ENCODE measurements around the gene CCDC80. TPM values are rescaled to one million over a fixed set of nuclear protein-coding genes. Genes with fewer than 3 reads are reported as not detected.

Gene CCDC80
- total RNA-seq, 2 donors from 2014 or later = 90.8 to 350 TPM

DNA sequence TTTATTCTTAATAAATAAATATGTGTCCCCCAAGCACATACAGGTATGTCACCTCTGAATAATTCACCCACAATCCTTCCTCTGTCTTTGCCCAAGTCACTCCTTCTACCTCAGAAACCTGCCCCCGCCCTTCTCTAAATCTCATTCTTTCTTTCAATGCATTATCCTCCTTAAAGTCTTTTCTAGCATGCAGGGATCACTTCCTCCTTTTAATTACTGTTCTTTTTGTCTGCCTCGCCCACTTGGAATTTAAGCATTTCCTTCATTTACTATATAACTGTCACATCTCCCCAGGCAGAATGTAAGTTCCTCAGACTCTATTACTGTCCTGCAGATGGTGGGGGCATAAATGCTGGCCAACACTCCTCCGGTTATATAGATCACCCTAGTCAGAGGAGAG, 7.8 kb downstream of the CCDC80 start:
- Histone ChIP-seq H3K36me3 (no peaks in the 10 kb centered on the region), H3K4me3 (no peak overlapping the region), H3K9me3 (no peaks in the 10 kb centered on the region), H3K27me3 (replicated peaks; ENCODE audit: insufficient read depth) (no peaks in the 10 kb centered on the region), H3K27ac (no peak overlapping the region), H3K4me1 (ENCODE audit: control insufficient read depth in 1 of 2, low read depth in 2 of 2) (peaks cover 5 to 48% of the 10 kb centered on the region in 2 donors)
- DNase-seq (ENCODE audit: low spot score) = no peak
- ATAC-seq (ENCODE audit: insufficient number of reproducible peaks, low FRiP score, low read depth) = no peak
- no peak for TF ChIP-seq CTCF (IDR thresholded peaks at IDR 0.05)

DNA sequence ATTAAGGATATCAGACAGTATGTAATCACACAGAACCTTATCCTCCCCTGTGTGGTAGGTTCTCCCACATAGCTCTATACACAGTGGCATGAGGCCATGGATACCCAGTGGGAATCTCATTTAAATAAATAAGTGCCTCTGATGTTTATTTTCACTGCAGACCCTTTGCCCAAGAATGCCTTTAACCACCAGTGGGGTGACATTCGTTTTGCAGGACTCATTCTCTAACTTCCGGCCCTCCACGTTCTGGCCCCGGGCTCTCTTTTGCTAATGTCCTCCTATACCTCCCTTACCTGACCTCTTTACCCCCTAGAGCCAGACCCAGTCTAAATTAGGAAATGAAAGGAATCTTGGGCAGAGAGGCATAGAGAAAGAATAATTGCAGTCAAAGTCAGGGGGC, 8.3 kb downstream of the CCDC80 start:
- no peak for TF ChIP-seq CTCF (IDR thresholded peaks at IDR 0.05)
- Histone ChIP-seq H3K4me3 (no peak overlapping the region), H3K27ac (no peak overlapping the region), H3K36me3 (no peaks in the 10 kb centered on the region), H3K27me3 (replicated peaks; ENCODE audit: insufficient read depth) (no peaks in the 10 kb centered on the region), H3K4me1 (ENCODE audit: control insufficient read depth in 1 of 2, low read depth in 2 of 2) (peaks cover 9 to 48% of the 10 kb centered on the region in 2 donors), H3K9me3 (no peaks in the 10 kb centered on the region)
- DNase-seq (ENCODE audit: low spot score) (no peak), ATAC-seq (ENCODE audit: insufficient number of reproducible peaks, low FRiP score, low read depth) (no peak)

GRCh38 chr3:112631257-112631656, 9.7 kb downstream of the CCDC80 start:
- Histone ChIP-seq H3K27me3 (replicated peaks; ENCODE audit: insufficient read depth) (no peaks in the 10 kb centered on the region), H3K36me3 (no peaks in the 10 kb centered on the region), H3K4me1 (ENCODE audit: control insufficient read depth in 1 of 2, low read depth in 2 of 2) (peaks cover 12 to 46% of the 10 kb centered on the region in 2 donors), H3K4me3 (no peak overlapping the region), H3K27ac (no peak overlapping the region), H3K9me3 (no peaks in the 10 kb centered on the region)
- no peak for TF ChIP-seq CTCF (IDR thresholded peaks at IDR 0.05)
- ATAC-seq (ENCODE audit: insufficient number of reproducible peaks, low FRiP score, low read depth) = no peak
- DNase-seq (ENCODE audit: low spot score) = no peak

DNA sequence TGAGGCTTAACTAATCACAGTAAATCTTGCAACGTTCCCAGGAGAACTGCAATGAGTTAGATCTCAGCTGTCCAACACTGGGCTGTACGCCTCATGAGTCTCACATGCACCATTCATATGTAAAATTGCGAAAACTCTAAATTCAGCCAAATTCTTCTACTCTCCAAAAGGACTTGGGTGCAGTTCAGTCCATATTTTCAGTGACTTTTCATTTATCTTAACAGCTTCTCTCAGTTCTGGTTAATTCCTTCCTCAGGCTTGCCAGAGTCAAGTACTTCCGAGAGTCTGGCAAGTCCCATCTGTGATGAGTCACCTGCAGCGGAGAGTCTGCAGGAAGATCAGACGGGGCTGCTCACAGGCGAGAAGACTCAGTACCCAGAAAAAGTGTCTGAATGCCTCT, 11.5 kb downstream of the CCDC80 start:
- H3K4me1 ChIP-seq (ENCODE audit: control insufficient read depth in 1 of 2, low read depth in 2 of 2) = peaks cover 12 to 30% of the 10 kb centered on the region in 2 donors
- no peak overlapping the region for H3K4me3 ChIP-seq
- DNase-seq (ENCODE audit: low spot score) (no peak), ATAC-seq (ENCODE audit: insufficient number of reproducible peaks, low FRiP score, low read depth) (peak; percentile 79)
- peak overlapping the region in 1 of 2 donors; percentile 32 for H3K27ac ChIP-seq
- no peaks in the 10 kb centered on the region for H3K36me3 ChIP-seq
- H3K9me3 ChIP-seq = no peaks in the 10 kb centered on the region
- no peaks in the 10 kb centered on the region for H3K27me3 ChIP-seq (replicated peaks; ENCODE audit: insufficient read depth)
- no peak for TF ChIP-seq CTCF (IDR thresholded peaks at IDR 0.05)

DNA sequence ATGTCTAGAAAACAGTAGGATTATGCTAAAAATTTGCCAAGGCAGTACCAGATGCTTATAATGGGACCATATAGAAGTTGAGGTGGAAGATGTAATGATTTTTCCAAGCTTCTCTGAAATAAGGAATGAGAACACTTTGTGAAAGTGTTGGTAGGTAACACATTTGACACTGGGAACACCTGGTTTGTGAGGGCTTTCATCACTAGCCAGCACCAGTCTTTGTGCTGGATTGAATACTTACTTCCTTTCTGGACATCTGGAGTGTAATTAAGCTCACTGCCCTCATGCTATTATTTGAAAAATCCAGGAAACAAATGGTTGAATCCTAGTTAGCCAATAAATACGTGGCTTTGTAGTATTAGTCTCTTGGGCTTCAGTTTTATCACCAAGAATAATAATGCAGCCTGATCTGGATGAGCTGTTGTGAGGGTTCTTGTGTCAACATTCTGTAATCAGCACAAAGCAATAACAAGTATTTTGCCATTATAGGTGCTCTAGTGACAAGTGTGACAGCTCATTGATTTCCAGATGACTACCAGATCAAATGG, 12.9 kb downstream of the CCDC80 start:
- peaks cover 12 to 30% of the 10 kb centered on the region in 2 donors for H3K4me1 ChIP-seq (ENCODE audit: control insufficient read depth in 1 of 2, low read depth in 2 of 2)
- peak overlapping the region; percentile 15 to 46 for H3K27ac ChIP-seq
- H3K36me3 ChIP-seq = no peaks in the 10 kb centered on the region
- no peak overlapping the region for H3K4me3 ChIP-seq
- TF ChIP-seq CTCF (IDR thresholded peaks at IDR 0.05) = no peak
- H3K9me3 ChIP-seq = no peaks in the 10 kb centered on the region
- no peaks in the 10 kb centered on the region for H3K27me3 ChIP-seq (replicated peaks; ENCODE audit: insufficient read depth)
- ATAC-seq (ENCODE audit: insufficient number of reproducible peaks, low FRiP score, low read depth) (no peak), DNase-seq (ENCODE audit: low spot score) (no peak)

All from thoracic aorta (tissue), 2 donors.